DND-41 (cell line): ENCODE results near the gene MAPKAPK3.

Experiments
- EZH2 ChIP-seq: IDR thresholded peaks from 3 replicates; pipeline ENCODE4 v1.6.1; 2012; ENCODE audit warnings: borderline replicate concordance, low read depth, mild to moderate bottlenecking, moderate library complexity, low read length, inconsistent platforms; ENCODE audit not compliant: severe bottlenecking
- TF ChIP-seq, protein P1 (sequence below): IDR thresholded peaks from 2 replicates; pipeline ENCODE4 v1.5.1; 2012; ENCODE audit warnings: borderline replicate concordance, low read length, moderate library complexity, mild to moderate bottlenecking; ENCODE audit not compliant: poor library complexity, severe bottlenecking; ENCODE audit errors: extremely low read depth

- no peak for TF ChIP-seq EZH2
- TF ChIP-seq, protein P1, sequence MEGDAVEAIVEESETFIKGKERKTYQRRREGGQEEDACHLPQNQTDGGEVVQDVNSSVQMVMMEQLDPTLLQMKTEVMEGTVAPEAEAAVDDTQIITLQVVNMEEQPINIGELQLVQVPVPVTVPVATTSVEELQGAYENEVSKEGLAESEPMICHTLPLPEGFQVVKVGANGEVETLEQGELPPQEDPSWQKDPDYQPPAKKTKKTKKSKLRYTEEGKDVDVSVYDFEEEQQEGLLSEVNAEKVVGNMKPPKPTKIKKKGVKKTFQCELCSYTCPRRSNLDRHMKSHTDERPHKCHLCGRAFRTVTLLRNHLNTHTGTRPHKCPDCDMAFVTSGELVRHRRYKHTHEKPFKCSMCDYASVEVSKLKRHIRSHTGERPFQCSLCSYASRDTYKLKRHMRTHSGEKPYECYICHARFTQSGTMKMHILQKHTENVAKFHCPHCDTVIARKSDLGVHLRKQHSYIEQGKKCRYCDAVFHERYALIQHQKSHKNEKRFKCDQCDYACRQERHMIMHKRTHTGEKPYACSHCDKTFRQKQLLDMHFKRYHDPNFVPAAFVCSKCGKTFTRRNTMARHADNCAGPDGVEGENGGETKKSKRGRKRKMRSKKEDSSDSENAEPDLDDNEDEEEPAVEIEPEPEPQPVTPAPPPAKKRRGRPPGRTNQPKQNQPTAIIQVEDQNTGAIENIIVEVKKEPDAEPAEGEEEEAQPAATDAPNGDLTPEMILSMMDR, result no peak
Observed at GRCh38 chr3:50610992-50611463, 5.9 kb upstream of the MAPKAPK3 start.
